ENCODE data around the gene MGAT1. TPM values are rescaled to one million over a fixed set of nuclear protein-coding genes. Genes with fewer than 3 reads are reported as not detected.
"Not testable (repeated sequence)": the region's sequence is repeated elsewhere in the genome, so short reads cannot be mapped to it uniquely, and the experiment has no call there.

MGAT1 gene
- total RNA-seq, 1 experiment from 2014 or later = 42.3 TPM

DNA sequence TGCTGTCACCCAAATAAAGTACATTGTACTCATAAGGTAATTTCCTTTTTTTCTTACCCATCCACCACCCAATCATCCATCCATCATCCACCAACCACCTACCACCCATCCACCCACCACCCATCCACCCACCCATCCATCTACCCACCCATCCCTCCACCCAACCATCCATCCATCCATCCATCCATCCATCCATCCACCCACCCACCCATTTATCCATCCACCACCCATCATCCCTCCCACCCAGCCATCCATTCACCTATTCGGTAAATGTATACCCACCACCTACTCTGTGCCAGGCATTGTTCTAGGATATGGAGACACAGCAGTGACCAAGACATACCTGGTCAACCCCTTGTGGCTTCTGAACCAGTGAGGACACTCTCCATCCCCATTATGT is 25.1 kb downstream of the MGAT1 start:
- in situ Hi-C loops (cut with HindIII; ENCODE audit: low pct_unique_long_range_greater_than_20kb, low sequenced_read_pairs) = no loop called here
- DNase-seq (ENCODE audit: low read depth, low spot score) = no peak

DNA sequence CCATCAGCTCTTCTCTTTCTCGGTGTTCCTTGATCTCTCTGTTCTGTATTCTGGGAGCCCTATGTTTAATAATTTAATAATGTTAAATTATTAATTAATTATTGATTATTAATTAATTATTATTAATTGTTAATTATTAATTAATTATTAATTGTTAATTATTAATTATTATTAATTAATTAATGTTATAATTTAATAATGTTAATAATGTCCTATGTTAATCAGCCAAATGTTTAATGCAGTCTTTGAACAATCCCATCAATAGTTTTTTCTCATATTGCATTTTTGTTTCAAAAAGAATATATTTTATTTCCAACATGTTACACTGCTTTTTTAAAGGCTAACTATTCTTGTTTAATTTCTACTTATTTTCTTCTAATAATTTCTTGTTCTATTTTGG is 26.2 kb downstream of the MGAT1 start:
- DNase-seq (ENCODE audit: low read depth, low spot score) = no peak
- in situ Hi-C loops (cut with HindIII; ENCODE audit: low pct_unique_long_range_greater_than_20kb, low sequenced_read_pairs) = no loop called here

GRCh38 chr5:180775624-180776023 is 27.0 kb downstream of the MGAT1 start:
- DNase-seq (ENCODE audit: low read depth, low spot score) = no peak
- in situ Hi-C loops (cut with HindIII; ENCODE audit: low pct_unique_long_range_greater_than_20kb, low sequenced_read_pairs) = no loop called here

GRCh38 chr5:180771839-180772238 is 30.8 kb downstream of the MGAT1 start:
- DNase-seq (ENCODE audit: low read depth, low spot score) = no peak
- in situ Hi-C loops (cut with HindIII; ENCODE audit: low pct_unique_long_range_greater_than_20kb, low sequenced_read_pairs) = no loop called here

GRCh38 chr5:180769821-180770220 is 32.8 kb downstream of the MGAT1 start:
- in situ Hi-C loops (cut with HindIII; ENCODE audit: low pct_unique_long_range_greater_than_20kb, low sequenced_read_pairs) = no loop called here
- DNase-seq (ENCODE audit: low read depth, low spot score) = no peak

- DNase-seq (ENCODE audit: low read depth, low spot score) = no peak
- in situ Hi-C loops (cut with HindIII; ENCODE audit: low pct_unique_long_range_greater_than_20kb, low sequenced_read_pairs) = no loop called here
Observed at GRCh38 chr5:180755601-180756000, 47.0 kb downstream of the MGAT1 start.

DNA sequence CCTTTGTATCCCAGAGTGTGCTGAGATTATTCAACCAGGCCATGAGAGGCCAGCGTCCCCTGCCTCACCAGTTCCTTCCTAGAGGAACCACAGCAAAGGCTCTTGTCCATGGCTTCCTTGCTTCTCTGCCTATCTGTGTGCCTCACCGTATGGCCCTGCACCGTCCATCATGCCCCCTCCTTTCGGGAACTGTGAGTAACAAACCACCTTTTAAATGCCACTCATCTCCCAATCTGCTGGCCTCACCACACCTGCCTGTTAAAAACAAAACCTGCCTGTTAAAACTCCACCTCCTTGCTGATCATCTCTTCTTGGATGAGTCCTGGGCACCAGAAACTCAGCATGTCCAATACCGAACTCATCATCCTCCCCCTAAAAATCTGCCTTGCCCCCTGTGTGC is 58.4 kb downstream of the MGAT1 start:
- DNase-seq (ENCODE audit: low read depth, low spot score) = no peak
- in situ Hi-C loops (cut with HindIII; ENCODE audit: low pct_unique_long_range_greater_than_20kb, low sequenced_read_pairs) = no loop called here

GRCh38 chr5:180742727-180743126 is 59.9 kb downstream of the MGAT1 start:
- DNase-seq (ENCODE audit: low read depth, low spot score) = no peak
- in situ Hi-C loops (cut with HindIII; ENCODE audit: low pct_unique_long_range_greater_than_20kb, low sequenced_read_pairs) = no loop called here

DNA sequence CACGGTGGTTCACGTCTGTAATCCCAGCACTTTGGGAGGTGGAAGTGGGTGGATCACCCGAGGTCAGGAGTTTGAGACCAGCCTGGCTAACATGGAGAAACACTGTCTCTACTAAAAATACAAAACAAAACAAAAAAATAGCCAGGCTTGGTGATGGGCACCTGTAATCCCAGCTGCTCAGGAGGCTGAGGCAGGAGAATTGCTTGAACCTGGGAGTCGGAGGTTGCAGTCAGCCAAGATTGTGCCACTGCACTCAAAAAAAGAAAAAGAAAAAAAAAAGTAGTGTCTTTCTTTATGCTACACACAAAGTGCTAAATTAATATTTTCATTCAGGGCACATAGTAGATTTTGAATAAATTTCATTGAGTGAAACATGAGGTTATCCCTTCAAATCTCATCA is 61.7 kb downstream of the MGAT1 start:
- in situ Hi-C loops (cut with HindIII; ENCODE audit: low pct_unique_long_range_greater_than_20kb, low sequenced_read_pairs); DNase-seq (ENCODE audit: low read depth, low spot score): not testable (repeated sequence)

DNA sequence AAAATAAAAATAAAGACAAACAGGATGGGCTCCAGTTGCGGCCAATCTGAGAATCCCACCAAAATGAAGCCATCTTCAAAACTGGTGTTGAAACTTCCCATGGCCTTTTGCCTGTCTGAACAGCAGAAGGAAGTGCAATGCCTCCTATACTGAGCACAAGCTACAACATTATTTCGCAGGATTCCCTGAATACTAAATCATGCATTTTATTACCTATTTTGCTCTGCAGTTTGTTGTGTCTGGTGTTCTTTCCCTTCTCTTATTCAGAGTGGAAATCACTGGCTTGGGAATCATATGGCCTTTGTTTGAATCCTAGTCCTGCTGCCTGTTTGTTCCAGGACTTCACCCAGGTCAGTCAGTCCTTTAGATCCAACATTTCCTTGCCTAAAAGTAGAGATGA is 62.6 kb downstream of the MGAT1 start, which contains the start of gene OR2Y1:
TSS of gene OR2Y1 (minus strand) at position 101 of the 400 bp plus-strand sequence. CDS start at position 101, 0 bp downstream.
- DNase-seq (ENCODE audit: low read depth, low spot score) = no peak
- in situ Hi-C loops (cut with HindIII; ENCODE audit: low pct_unique_long_range_greater_than_20kb, low sequenced_read_pairs) = no loop called here

DNA sequence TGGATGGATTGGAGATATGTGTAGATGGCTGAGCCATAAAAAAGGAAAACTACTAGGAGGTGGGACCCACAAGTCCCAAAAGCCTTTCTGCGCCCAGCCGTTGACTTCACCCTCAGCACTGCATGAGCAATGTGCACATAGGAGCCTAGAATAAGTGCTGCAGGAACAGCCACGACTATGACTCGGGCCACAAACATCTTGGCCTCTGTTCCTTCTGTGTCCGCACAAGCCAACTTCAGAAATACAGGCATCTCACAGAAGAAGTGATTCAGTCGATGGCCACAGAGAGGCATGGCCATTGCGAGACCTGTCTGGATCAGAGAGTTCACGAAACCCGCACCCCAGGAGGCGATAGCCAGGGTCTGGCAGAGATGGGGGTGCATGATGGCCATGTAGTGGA is 63.3 kb downstream of the MGAT1 start:
- no peak for DNase-seq (ENCODE audit: low read depth, low spot score)
- in situ Hi-C loops (cut with HindIII; ENCODE audit: low pct_unique_long_range_greater_than_20kb, low sequenced_read_pairs) = no loop called here

DNA sequence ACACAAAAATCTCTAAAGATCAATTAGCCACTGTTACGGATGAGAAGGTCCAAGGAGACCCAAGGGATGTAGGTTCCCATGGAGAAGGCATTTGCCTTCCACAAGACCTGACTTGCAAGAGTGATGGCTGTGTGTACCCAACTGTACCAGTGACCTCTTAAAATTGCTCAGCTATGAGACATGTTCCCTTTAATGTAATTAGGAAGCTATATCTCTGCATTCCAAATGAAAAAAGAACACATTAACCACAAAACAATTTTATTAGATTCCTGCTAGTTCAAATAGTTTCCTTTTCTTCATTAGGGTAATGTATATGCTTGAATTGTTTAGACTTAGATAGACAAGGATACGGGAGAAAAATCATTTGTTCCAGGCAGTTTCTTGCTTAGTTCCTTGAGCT is 66.1 kb downstream of the MGAT1 start:
- in situ Hi-C loops (cut with HindIII; ENCODE audit: low pct_unique_long_range_greater_than_20kb, low sequenced_read_pairs) = no loop called here
- DNase-seq (ENCODE audit: low read depth, low spot score) = no peak

Other genes starting within 250 kb of the MGAT1 start
- gene SCGB3A1, start 211.3 kb downstream of the MGAT1 start, total RNA-seq (2014; rRNA removed; shearing (Covaris generic)) = not detected in 2 replicates
- 0.58 and 2.0 TPM in 2 replicates for gene FLT4, start 153.2 kb downstream of the MGAT1 start, total RNA-seq (2014; rRNA removed; shearing (Covaris generic))
- gene OR2Y1, start 62.7 kb downstream of the MGAT1 start, total RNA-seq (2014; rRNA removed; shearing (Covaris generic)) = not detected in 2 replicates
- 10.4 and 17.5 TPM in 2 replicates for gene ZFP62, start 58.5 kb upstream of the MGAT1 start, total RNA-seq (2014; rRNA removed; shearing (Covaris generic))
- gene BTNL8, start 96.4 kb upstream of the MGAT1 start, total RNA-seq (2014; rRNA removed; shearing (Covaris generic)) = 0.08 TPM in 1 of 2 replicates, not detected in the other
- gene BTNL3, start 186.0 kb upstream of the MGAT1 start, total RNA-seq (2014; rRNA removed; shearing (Covaris generic)) = not detected in 2 replicates
- 0.16 and 0.48 TPM in 2 replicates for gene BTNL9, start 237.5 kb upstream of the MGAT1 start, total RNA-seq (2014; rRNA removed; shearing (Covaris generic))

Measured in SK-MEL-5 (cell line).